RKO (cell line): ENCODE measurements around the gene RCBTB2.
"Not testable (repeated sequence)": the region's sequence is repeated elsewhere in the genome, so short reads cannot be mapped to it uniquely, and the experiment has no call there.

ENCODE experiments used
- DNase-seq: peaks from one replicate; pipeline ENCODE4 v3.0.0-alpha.2; 2016; ENCODE audit warnings: low spot score

Gene RCBTB2

DNA sequence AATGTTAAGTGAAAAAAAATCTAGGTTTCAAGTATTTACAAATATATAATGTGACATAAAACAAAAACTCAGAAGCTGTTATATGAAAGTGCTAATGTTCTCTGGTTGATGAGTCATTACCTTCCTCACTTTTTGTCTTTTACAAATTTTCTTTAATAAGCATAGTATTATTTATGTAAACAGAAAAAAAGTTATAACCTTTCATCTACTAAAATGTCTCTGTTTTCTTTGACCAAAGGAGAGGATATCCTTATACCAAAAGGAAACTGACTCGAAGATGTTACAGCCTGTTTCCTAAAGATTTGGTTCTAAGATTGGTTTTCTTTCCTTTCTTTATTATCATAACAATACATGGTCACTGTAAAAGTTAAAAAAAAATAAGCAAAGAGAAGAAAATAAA is 38.0 kb downstream of the RCBTB2 start:
- no peak for DNase-seq

GRCh38 chr13:48493851-48494250 is 39.0 kb downstream of the RCBTB2 start:
- DNase-seq = no peak

DNA sequence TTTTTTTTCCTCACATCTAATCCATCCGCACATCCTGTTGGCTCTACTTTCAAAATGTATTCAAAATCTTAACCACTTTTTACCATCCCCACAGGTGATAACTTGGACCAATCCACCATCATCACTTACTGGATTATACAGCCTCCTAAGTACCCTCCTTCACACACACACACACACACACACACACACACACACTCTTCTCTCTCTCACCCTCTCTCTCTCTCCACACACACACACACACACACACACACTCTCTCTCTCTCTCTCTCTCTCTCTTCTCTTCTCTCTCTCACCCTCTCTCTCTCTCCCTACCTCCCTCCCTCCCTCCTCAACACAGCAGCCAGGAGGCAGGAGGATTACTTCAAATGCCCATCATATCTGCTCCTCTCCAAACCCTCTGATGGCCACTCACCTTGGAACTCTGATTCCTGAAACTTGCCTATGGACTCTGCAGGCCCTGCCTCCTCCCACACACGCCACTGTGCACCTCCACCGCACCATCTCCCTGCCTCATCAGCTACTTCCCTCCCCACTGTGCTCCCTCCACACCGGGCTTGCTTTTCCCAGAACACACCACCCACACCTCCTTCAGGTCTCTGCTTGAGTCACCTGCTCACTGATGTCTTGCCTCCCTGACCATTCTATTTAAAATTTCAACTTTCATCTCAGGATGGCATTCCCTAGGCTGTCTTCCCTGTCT is 39.7 kb downstream of the RCBTB2 start:
- DNase-seq = no peak

DNA sequence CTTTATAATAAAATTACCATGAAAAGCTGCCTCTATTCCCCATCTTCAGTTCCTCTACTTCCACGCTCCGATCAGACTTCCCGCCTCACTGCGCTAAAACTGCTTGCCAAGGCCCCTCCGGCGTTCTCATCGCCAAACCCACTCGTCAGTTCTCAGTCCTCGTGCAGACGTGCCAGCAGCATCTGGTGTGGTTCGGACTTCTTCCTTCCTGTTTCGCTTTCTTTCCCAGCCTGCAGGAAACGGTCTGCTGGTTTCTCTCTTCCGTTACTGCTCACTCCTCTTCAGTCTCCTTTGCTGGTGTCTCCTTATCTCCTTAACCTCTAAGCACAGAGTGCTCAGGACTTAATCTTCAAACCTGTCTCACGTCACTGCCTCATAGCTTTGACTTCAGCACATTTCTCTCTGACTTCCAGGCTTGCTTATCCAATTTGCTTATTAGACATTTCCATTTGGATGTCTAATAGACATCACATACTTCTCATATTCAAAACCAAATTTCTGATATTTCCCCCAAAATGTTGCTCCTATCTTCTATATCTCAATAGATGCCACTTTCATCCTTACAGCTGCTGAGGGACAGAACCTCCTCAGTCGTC is 40.3 kb downstream of the RCBTB2 start:
- no peak for DNase-seq

- DNase-seq = no peak
These were observed 40.8 kb downstream of the RCBTB2 start for GRCh38 chr13:48492096-48492440.

DNA sequence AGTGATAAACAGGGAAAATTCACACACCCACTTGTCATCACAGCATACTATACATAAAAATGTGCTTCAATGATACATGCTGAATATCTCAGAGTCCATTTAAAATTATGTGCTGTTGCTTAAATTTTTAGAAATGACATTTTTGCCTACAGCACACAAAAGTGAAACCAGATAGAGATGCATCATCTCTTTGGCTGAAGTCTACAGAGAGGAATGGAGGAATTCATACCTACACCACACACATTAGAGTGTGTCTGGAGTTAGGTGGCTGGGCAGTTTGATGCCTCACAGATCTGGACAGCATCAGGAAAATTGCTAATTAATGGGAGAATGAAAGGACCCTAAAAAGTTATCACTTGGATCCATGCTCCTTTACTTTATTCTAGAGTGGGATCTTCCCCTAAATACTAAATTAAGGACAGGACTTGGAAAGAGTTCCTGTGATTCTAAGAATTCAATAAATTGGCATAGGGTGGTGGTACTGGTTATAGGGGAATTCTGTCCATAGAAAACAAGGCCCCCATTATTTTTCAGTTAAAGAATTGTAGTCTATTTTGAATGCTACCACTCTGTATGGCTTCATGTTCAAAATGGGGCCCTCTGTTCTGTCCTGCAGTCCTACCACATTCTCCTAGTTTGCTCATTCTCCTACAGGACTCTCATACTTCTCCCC is 41.3 kb downstream of the RCBTB2 start:
- no peak for DNase-seq

- DNase-seq = no peak
These were observed 42.6 kb downstream of the RCBTB2 start for GRCh38 chr13:48490241-48490640.

- DNase-seq = no peak
These were observed 43.2 kb downstream of the RCBTB2 start for GRCh38 chr13:48489666-48490065.

DNA sequence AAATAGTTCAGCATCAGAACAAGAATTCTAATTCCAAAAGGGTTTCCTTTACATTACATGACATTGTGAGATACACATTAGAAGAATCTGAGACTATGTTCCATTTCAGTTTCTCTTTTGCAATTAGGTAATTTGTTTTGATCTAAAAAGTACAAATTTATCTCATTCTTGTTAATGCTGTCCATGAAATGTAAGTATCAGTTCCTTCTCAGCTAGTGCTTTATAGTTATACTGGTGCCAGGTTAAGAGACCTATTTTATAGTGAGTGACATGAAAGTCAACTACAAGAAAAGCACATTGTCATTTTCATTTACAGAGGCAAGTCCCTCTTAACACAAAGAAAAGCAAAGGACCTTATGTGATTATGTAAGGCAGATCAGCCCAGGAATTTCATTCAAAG is 43.9 kb downstream of the RCBTB2 start:
- DNase-seq = no peak

DNA sequence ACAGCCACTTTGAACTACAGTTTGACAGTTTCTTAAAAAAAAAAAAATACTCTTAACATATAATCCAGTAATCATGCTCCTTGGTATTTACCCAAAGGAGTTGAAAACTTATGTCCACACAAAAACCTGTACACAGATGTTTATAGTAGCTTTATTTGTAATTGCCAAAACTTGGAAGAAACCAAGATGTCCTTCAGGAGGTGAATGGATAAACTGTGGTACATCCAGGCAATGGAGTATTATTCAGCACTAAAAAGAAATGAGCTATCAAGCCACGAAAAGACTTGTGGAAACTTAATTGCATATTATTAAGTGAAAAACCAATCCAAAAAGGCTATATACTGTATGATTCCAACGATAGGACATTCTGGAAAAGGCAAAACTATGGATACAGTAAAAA is 44.9 kb downstream of the RCBTB2 start:
- no peak for DNase-seq

DNA sequence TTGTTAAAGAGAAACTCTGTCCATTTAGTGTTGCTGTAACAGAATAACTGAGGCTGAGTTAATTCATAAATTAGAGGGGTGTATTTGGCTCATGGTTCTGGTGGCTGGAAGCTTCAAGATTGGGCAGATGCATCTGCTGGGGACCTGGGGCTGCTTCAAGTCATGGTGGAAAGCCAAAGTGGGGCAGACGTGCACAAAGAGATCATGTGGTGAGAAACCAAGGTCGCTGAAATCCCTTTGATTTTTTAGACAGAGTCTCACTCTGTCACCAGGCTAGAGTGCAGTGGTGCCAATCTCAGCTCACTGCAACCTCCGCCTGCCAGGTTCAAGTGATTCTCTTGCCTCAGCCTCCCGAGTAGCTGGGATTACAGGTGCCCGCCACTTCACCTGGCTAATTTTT is 46.0 kb downstream of the RCBTB2 start:
- DNase-seq = no peak

DNA sequence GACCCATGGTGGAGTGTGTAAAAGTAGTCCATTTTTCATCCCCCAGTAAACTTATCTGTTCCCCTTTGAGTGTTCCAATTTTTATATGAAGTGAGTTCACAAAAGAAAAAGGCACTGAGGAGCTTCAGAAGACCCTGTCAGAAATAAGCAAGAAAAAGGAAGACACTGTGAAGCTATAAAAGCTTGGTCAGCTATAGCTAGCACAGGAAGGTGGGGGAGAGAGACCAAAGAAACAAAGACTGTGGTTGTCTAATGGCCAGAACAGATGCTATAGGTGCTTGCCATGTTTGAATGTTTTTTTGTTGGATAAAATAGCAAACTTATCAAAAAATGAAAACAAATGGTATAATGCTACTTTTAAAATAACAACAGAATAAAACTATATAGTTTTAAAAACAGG is 46.5 kb downstream of the RCBTB2 start:
- DNase-seq = no peak

GRCh38 chr13:48485432-48485831 is 47.4 kb downstream of the RCBTB2 start:
- DNase-seq = no peak

DNA sequence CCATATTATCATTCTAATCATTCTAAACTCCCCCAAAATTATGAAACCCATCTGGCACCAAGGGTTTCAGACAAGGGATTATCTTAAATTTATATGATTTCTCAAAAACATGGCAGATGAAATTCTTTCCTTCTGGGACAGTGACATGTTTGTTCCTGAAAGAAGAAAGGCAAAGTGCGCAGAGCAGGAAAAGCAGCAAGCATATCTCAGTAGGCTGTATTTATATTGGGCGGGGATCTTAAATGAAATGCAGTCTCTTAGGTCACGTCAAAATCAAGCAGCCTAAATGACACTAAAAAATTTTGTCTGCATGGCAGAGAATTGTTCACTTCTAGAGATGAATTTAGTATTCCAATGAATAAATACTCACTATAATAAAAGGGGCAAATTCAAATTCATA is 49.3 kb downstream of the RCBTB2 start:
- DNase-seq = no peak

DNA sequence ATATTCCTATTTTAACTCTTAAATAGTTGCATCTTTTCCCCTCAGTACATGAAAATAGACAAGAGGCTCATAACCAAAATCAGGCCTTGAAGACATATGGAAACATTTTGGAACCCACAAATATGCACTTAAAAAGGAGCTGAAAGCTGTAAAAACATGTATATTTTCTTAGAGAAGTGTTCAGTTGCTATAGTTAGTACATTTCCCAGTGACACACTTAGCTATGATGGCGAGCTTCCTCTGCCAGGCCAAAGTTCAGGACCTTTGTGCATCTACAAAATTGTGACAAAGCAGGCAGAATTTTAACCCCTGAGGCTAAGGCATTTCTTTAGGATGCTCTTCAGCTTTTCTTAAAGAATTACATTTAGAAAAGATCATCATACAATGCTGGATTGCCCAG is 54.5 kb downstream of the RCBTB2 start:
- no peak for DNase-seq

DNA sequence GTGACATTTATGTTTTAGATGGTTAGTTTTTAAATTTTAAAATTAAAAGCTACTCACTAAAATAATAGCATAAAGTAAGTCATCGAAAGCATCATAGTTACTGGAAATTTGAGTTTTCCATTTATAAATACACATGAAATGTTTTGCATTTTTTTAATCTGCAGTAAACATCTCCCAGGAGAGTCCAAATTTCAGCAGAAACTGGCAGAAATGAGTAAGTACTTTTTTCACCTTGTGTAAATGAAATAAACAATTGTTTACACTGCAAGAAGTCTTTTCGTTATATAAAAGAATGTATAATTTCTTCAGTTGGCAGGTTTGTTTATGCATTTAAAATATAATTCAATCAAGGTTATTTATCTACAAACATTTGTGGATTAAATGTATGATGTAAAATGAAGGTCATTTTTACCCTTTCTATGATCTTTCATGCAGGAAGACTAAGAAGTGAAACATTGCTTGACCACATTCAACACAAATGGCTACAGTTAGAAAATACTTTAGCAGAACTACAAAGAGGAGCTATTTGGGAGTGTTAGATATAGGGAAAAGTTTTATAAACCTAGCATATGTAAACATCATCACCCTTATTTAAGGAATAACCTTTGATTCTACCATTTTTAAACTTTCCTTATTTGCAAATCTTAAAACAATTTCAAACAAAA is 55.6 kb downstream of the RCBTB2 start:
- no peak for DNase-seq

DNA sequence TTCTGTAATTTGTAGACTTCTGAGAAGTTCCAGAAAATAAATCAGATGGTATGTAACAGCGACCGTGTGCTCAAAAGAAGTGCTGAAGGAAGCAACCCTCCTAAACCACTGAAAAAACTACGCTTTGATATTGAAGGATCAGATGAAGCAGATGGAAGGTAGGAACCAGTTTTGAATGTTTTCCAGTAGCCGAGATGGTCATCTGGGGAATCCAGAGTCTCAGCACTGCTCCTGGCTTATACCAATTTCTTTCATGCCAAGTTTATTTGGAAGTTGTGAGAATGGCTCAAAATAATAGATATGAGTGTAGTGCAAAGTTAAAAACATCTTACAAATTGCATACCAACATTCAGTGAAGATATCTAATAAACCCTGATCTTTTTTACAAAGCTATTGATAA is 56.2 kb downstream of the RCBTB2 start:
- no peak for DNase-seq

DNA sequence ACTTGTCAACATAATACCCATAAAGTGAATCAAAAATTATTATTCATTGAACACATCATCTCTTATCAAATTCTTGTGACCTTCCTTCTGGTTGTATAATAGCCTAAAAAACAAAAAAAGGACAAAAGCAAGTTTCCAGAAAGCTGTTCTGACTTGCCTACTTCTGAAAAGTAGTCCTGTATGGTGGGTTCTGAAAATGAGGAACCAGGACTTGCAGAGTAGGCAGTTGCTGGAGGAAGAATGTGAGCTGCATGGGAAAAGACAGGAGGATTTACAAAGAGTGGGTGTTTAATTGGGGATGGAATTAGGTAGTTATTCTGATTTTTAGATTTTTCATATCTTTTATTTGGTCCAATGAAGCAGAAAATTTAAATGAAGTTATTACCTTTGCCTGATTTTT is 56.7 kb downstream of the RCBTB2 start:
- no peak for DNase-seq

DNA sequence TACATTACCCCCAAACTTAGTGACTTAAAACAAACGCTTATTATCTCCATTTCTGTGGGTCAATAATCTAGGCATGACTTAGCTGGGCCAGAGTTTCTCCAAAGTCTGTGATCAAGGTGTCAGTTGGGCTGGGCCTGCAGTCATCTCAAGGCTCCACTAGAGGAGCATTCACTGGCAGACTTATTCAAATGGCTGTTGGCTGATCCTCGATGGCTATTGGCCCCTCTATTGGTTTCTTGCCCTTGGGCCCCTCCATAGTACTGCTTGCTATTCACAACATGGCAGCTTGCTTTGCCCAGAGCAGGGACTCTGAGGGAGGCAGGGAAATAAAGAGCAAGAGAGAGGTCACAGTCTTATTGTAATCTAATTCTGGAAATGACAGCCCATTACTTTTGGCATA is 57.6 kb downstream of the RCBTB2 start:
- DNase-seq = no peak

- DNase-seq = no peak
These were observed 75.2 kb downstream of the RCBTB2 start for GRCh38 chr13:48457578-48458242.

GRCh38 chr13:48456546-48456945 is 76.3 kb downstream of the RCBTB2 start:
- DNase-seq = no peak

DNA sequence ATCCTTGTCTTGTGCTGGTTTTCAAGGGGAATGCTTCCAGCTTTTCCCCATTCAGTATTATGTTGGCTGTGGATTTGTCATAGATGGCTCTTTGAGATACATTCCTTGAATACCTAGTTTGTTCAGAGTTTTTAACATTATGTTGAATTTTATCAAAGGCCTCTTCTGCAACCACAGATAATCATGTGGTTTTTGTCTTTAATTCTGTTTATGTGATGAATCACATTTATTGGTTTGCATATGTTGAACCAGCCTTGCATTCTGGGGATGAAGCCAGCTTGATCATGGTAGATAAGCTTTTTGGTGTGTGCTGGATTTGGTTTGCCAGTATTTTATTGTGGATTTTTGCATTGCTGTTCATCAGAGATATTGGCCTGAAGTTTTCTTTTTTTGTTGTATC is 81.7 kb downstream of the RCBTB2 start:
- DNase-seq = not testable (repeated sequence)

- DNase-seq = no peak
These were observed 83.2 kb downstream of the RCBTB2 start for GRCh38 chr13:48449656-48450055.
